Thoracic aorta (tissue), 2 donors: Measurements from ENCODE around the gene CLIC2. TPM values are rescaled to one million over a fixed set of nuclear protein-coding genes. Genes with fewer than 3 reads are reported as not detected.
"Not testable (repeated sequence)": the region's sequence is repeated elsewhere in the genome, so short reads cannot be mapped to it uniquely, and the experiment has no call there.

Experiments
- ATAC-seq: fragments of 150-250 bp; one replicate; pipeline ENCODE4 v1.8.0; 2017; ENCODE audit warnings: low read depth; ENCODE audit not compliant: insufficient number of reproducible peaks, low FRiP score
- DNase-seq: peaks from one replicate; pipeline ENCODE4 v3.0.0-alpha.2; 2020; ENCODE audit warnings: low spot score
- H3K27ac ChIP-seq, 2 donors: fragments of 200-600 bp; sonication (generic); 1 replicate in 1 of 2; 2 replicates in 1 of 2; pipeline ENCODE4 v1.5.1; 2016; ENCODE audit warnings: mild to moderate bottlenecking in 2 of 2, moderate library complexity in 2 of 2
- H3K27me3 ChIP-seq: fragments of 200-600 bp; sonication (generic); replicated peaks from 2 replicates; pipeline ENCODE4 v1.6.0; 2016; ENCODE audit warnings: mild to moderate bottlenecking; ENCODE audit not compliant: insufficient read depth
- H3K36me3 ChIP-seq: fragments of 200-600 bp; sonication (generic); one replicate; pipeline ENCODE4 v1.5.1; 2016
- H3K4me1 ChIP-seq, 2 donors: fragments of 200-600 bp; sonication (generic); 1 replicate in 1 of 2; 2 replicates in 1 of 2; pipeline versions ENCODE4 v1.5.1 to v1.6.0; 2016; ENCODE audit warnings: low read depth in 2 of 2, mild to moderate bottlenecking in 1 of 2; ENCODE audit not compliant: control insufficient read depth in 1 of 2
- H3K4me3 ChIP-seq: fragments of 200-600 bp; sonication (generic); 2 replicates; pipeline ENCODE4 v1.5.1; 2016; ENCODE audit warnings: mild to moderate bottlenecking
- H3K9me3 ChIP-seq: fragments of 200-600 bp; sonication (generic); 2 replicates; pipeline ENCODE4 v1.5.1; 2016
- total RNA-seq, 2 donors: library from RNA; depleted of rRNA; stranded (reverse); fragments of >200 nt; gene quantifications; one replicate each; pipeline versions ENCODE4 v1.1.0 to v1.2.3, GENCODE V29; 2016
- TF ChIP-seq, protein P1 (sequence below): fragments of 200-600 bp; sonication (generic); IDR thresholded peaks from one replicate; pipeline ENCODE4 v1.5.1; 2019; ENCODE audit warnings: antibody characterized with exemption

Gene CLIC2
- 10 to 100 TPM in 1 of 2 donors, 1 to 10 TPM in 1; 8.3 to 18.7 TPM for total RNA-seq

DNA sequence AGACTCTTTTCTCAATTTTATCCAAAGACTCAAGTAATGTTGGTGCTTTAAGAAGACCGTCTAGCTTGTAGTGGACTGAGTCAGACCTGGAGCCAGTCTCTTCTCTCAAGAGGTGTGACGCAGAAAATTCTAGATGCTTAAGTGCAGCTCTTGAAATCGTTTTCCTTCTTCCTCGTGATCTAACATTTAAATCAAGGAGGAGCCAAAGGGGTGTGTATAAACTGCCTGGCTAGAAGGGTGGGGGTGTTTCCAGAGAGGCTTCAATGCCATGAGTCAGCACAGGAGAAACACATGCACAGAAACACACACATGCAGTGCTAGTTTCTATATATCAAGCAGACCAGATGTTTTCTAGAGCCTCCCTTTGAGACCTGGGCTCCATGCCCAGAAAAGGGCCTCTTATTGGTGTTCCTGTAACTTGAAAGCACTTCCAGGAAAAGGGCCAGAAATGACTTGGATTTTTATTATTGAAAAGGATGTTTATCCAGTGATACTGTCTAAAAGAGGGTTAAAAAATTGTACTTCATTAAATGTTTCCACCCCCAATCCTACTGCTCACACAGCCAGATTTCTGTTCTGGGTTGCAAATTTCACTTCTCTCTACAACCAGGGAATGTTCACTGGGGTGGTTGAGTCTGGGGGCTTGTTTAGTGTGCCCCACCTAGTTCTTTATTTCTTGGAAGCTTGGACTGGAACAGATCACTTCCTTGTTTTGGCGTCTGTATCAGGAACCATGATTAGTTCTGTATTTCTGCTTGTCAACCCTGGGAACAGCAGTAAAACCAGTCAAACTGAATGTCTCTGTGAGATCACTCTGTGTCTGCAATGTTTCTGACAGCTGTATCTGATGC is at the start of gene CLIC2:
CLIC2 (minus strand) TSS at position 129 of the 851 bp plus-strand sequence. CDS start 187 bp downstream, outside the sequence.
- no peak for ATAC-seq
- Histone ChIP-seq H3K4me1 (no peaks in the 10 kb centered on the region), H3K4me3 (peak within 1 kb of the TSS; percentile 56), H3K27ac (peak within 1 kb of the TSS in 1 of 2 donors; percentile 17), H3K36me3 (no peaks in the 10 kb centered on the region), H3K27me3 (no peaks in the 10 kb centered on the region), H3K9me3 (no peaks in the 10 kb centered on the region)
- DNase-seq = no peak
- TF ChIP-seq, protein P1, sequence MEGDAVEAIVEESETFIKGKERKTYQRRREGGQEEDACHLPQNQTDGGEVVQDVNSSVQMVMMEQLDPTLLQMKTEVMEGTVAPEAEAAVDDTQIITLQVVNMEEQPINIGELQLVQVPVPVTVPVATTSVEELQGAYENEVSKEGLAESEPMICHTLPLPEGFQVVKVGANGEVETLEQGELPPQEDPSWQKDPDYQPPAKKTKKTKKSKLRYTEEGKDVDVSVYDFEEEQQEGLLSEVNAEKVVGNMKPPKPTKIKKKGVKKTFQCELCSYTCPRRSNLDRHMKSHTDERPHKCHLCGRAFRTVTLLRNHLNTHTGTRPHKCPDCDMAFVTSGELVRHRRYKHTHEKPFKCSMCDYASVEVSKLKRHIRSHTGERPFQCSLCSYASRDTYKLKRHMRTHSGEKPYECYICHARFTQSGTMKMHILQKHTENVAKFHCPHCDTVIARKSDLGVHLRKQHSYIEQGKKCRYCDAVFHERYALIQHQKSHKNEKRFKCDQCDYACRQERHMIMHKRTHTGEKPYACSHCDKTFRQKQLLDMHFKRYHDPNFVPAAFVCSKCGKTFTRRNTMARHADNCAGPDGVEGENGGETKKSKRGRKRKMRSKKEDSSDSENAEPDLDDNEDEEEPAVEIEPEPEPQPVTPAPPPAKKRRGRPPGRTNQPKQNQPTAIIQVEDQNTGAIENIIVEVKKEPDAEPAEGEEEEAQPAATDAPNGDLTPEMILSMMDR = no peak

DNA sequence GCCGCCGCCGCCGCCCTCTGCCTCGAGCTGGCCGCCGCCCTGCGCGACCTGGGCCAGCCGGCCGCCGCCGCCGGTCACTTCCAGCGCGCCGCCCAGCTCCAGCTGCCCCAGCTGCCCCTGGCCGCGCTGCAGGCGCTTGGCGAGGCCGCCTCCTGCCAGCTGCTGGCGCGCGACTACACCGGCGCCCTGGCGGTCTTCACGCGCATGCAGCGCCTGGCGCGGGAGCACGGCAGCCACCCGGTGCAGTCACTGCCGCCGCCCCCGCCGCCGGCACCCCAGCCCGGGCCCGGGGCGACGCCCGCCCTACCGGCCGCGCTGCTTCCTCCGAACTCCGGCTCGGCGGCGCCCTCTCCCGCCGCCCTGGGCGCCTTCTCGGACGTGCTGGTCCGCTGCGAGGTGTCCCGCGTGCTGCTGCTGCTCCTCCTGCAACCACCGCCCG is 48.1 kb upstream of the CLIC2 start:
- not testable (repeated sequence) for H3K9me3 ChIP-seq, DNase-seq, ATAC-seq, H3K27ac ChIP-seq, H3K27me3 ChIP-seq, H3K4me1 ChIP-seq, H3K4me3 ChIP-seq, H3K36me3 ChIP-seq

DNA sequence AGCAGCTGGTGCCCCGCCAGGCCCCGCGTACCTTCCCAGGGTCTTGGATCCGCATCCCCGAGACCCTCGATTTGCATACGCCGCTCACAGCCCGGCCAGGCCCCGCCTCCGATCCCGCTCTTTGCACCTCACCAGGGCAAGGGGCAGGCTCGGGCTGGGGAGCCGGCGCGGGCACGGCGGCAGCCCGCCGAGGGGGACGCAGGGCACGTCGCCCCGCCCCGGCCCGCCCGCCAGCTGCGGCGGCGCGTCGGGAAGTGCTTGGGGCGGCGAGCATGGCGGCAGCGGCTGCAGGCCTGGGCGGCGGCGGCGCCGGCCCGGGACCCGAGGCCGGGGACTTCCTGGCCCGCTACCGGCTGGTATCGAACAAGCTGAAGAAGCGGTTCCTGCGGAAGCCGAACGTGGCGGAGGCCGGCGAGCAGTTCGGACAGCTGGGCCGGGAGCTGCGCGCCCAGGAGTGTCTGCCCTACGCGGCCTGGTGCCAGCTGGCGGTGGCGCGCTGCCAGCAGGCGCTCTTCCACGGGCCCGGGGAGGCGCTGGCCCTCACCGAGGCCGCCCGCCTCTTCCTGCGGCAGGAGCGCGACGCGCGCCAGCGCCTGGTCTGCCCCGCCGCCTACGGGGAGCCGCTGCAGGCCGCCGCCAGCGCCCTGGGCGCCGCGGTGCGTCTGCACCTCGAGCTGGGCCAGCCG is 47.6 kb upstream of the CLIC2 start, which contains the start of gene F8A2:
F8A2 (plus strand) TSS at position 253 of the 686 bp plus-strand sequence; CDS start at position 273, 20 bp downstream.
- H3K27me3 ChIP-seq, ATAC-seq, H3K4me1 ChIP-seq, H3K9me3 ChIP-seq, H3K27ac ChIP-seq, H3K36me3 ChIP-seq, H3K4me3 ChIP-seq, DNase-seq: not testable (repeated sequence)

DNA sequence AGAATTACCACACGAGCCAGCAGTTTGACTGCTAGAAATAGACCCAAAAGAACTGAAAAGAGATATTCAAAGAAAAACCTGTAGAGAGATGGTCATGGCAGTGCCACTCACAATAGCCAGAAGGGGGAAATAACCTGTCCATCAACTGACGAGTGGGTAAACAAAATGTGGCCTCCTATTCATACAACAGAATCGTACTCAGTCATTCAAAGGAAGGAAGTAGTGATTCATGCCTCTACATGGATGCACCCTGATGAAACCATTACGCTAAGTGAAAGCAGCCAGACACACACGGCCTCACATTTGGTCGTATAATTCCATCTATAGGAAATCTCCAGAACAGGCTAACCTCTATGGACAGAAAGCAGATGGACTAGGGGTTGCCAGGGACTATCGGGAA is 45.4 kb upstream of the CLIC2 start:
- H3K27me3 ChIP-seq, ATAC-seq, H3K4me3 ChIP-seq, H3K36me3 ChIP-seq, H3K4me1 ChIP-seq, DNase-seq, H3K9me3 ChIP-seq, H3K27ac ChIP-seq: not testable (repeated sequence)

DNA sequence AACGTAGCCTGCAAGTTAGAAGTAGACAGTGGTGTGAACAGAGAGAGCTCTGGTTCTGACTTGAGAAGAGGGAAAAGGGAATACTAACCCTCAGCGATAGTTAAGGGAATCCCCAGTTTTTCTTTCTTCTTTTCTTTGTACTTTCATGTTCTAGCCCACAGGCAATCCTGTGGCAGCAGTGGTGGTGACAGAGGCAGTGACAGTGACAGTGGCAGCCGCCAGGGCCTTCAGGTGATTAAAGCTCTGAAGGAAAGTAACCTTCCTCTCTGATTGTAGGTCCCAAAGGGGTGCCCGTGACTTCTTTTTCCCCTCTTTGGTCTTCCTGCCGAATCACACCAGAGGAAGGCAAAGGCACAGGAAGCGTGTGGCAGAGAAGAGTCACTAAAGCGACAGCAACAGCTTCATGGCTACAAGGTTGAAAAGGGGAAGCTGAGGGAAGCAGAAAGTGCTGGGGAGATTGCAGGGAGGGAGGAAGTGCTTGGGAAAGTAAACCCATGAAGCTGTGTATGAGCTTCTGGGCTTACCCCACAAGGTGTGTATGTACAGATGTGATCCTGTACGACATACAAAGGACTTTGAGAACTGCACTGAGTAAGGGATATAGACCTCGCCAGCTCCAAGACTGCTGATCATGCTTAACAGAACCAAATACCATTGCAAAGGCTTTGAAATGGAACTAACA is 39.5 kb upstream of the CLIC2 start:
- H3K4me1 ChIP-seq, H3K27me3 ChIP-seq, H3K27ac ChIP-seq, DNase-seq, H3K4me3 ChIP-seq, H3K9me3 ChIP-seq, H3K36me3 ChIP-seq, ATAC-seq: not testable (repeated sequence)

DNA sequence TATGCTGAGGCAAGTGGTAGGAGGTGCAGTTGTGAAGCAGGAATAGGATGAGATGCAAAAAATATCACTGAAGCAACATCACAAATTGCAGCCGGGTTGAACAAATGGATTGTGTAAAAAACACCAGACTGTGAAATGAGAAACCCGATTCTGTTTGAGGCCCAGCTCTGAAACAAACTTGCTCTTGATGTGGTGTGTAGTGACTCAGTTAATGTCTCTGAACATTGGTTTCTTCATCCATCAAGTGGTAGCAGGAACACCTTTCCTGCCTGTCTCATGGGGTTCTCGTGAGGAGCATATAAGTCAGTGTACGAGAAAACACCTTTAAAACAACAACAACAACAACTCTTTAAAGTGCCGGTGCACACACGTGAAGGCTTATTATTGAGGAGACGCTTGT is 29.3 kb upstream of the CLIC2 start:
- H3K36me3 ChIP-seq, ATAC-seq, H3K4me1 ChIP-seq, DNase-seq, H3K4me3 ChIP-seq, H3K27me3 ChIP-seq, H3K9me3 ChIP-seq, H3K27ac ChIP-seq: not testable (repeated sequence)

DNA sequence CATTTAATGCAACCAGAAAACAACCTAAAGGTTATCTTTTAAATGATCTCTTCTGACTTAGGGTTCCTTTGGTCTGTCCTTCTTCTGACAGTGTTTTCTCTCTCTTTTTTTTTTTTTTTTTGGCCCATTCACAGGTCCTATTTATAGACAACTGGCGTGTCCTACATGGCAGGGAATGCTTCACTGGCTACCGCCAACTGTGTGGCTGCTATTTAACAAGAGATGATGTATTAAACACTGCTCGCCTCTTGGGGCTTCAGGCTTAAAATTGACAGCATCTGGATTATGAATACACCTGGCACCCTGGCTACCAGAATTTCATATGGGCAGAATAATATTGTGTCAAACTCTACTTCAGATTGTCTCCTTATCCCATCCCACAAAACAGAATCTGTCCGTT is 15.0 kb upstream of the CLIC2 start:
- not testable (repeated sequence) for H3K4me1 ChIP-seq, H3K36me3 ChIP-seq, DNase-seq, H3K9me3 ChIP-seq, H3K27me3 ChIP-seq, H3K4me3 ChIP-seq, ATAC-seq, H3K27ac ChIP-seq

DNA sequence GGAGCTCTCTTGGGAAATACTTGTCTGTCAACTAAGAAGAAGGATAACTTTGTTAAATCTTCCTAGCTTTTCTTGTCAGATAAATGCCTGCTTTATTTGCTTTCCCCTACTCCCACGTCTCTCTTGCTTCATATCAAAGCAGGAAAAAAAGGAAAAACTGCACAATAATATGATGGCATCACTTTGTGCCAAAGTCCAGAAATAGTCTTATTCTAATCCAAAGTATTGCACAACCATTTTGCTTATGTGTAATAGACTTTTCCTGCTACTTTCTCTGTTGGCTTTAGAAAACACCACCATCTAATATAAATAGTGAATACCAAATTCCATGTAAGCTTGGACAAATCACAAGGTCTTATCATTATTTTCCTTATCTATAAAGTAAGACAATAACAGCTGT is 11.3 kb upstream of the CLIC2 start:
- not testable (repeated sequence) for ATAC-seq, DNase-seq, H3K27ac ChIP-seq, H3K36me3 ChIP-seq, H3K27me3 ChIP-seq, H3K9me3 ChIP-seq, H3K4me3 ChIP-seq, H3K4me1 ChIP-seq

DNA sequence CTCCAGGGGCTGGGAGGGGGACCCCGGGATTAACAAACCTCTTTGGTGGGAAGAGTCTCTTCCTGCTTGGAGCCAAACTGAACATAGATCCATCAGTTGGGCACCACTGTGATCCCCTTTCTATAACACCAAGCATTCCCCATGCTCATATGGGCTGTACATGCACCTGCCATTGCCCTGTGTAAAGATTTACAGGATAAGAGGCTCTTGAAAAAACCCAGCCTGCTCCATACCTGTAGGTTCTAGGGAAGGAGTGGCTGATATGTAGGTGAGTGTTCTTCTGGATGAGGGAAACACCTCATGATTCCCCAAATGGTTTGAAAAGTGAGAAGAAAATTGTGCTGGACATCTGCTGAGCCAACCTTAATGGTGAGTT is 911 bp upstream of the CLIC2 start:
- H3K27ac ChIP-seq, H3K27me3 ChIP-seq, DNase-seq, H3K9me3 ChIP-seq, H3K4me3 ChIP-seq, ATAC-seq, H3K4me1 ChIP-seq, H3K36me3 ChIP-seq: not testable (repeated sequence)
